GM18507 (cell line): ENCODE results near the gene KRT2.
"Not testable (repeated sequence)": the region's sequence is repeated elsewhere in the genome, so short reads cannot be mapped to it uniquely, and the experiment has no call there.

Experiments used
- DNase-seq: peaks from one replicate; pipeline ENCODE4 v3.0.0; 2011; ENCODE audit warnings: low read depth; ENCODE audit not compliant: insufficient read length; ENCODE audit errors: extremely low spot score
- FAIRE-seq: peaks from 2 replicates; lab custom pipeline; 2011; peaks lifted over from hg19 to GRCh38; lab: Jason Lieb, UNC

Gene KRT2

DNA sequence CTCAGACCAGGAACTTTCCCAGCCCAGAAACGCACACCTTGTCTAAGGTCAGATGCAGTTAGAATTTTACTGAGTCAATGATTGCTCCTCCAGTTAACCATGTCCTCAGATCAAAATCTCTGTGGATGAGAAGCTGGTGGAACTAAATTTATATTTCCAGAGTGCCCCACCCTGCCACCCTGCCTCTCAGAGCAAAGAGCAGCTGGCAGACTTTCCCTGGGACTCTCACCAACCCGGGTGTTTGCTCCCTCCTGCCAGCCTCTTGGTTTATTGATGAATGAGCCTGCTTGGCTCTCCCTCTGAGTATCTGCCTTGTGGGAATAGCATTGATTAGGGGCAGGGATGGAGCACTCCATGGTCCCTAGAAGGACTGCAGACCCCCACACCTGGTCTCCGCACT is 34.1 kb upstream of the KRT2 start:
- FAIRE-seq, result no peak

DNA sequence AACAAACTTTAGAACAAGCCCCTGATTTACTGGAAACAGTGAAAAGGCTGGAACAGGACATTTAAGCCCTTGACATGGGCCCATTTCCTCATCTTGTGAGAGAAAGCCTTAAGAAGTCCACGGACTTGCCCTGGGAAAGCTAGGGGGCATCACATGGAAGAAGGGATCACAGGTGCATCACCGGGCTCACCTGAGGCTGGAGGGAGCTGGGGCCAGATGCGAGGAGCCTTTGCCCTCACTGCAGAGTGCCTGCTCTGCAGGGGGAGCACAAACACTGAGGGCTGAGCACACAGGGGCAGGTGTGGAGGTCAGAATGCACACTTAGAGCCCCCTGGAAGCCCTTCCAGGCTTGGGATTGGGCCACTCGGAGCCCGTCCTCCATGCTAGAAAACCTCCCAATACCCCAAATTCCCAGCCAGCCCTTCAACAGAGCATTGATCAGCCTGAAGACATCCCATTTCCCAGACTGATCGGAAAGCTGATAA is 33.4 kb upstream of the KRT2 start:
- no peak for DNase-seq
- no peak for FAIRE-seq

More for the DNA sequence above, 34.1 kb upstream of the KRT2 start:
- no peak for DNase-seq

DNA sequence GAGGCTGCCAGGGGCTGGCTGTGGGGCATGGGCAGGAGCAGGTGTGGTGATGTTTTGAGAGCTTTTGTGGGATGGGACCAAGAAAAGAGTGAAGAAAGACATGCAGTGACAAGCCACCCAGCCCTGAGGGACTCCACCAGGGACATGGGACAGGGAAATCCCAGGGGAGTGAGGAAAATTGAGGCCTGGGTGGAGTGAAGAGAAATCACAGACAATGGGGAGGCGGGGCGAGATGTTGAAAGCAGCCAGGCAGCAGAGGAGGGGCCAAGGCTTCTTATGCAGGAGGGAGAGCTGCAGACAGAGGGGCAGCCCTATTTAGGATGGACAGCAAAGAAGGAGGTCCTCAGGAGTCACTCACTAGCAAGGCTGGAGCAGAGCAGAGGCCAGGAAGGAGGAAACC is 32.4 kb upstream of the KRT2 start:
- FAIRE-seq, result no peak

DNA sequence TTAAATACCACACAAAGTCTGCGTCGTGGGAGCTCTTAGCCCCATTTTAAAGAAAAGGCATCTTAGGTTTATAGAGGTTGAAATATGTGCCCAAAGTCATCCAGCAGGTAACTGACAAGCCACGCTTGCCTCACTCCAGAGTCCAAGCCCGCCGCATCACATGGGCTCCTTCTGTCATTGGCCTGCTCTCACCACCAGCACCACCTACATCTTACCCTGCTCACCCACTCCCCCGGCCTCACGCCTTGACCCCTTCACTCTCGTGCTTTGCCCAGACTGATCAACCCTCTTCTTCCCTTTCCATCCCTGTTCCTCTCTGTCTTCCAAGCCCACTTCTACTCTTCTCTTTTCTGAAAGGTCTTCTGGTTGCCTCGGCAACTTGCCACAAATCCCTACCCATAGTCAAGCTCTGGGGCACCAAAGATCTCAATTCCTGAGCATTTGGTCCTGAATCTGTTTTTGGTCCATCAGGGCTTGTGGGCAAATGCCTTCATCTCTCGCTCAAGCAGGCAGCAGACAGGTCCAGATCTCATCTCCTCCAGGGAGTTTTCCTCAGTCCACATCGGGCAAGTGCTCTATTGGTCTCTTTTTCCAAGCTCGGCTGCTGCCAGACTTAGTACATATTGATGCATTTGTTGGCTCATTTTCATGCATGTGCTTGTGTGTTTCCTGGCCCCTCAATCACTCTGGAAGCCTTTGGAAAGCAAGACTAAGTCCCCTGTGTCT is 31.7 kb upstream of the KRT2 start:
- DNase-seq (no peak), FAIRE-seq (no peak)

More for the DNA sequence above, 32.4 kb upstream of the KRT2 start:
- DNase-seq, result no peak

DNA sequence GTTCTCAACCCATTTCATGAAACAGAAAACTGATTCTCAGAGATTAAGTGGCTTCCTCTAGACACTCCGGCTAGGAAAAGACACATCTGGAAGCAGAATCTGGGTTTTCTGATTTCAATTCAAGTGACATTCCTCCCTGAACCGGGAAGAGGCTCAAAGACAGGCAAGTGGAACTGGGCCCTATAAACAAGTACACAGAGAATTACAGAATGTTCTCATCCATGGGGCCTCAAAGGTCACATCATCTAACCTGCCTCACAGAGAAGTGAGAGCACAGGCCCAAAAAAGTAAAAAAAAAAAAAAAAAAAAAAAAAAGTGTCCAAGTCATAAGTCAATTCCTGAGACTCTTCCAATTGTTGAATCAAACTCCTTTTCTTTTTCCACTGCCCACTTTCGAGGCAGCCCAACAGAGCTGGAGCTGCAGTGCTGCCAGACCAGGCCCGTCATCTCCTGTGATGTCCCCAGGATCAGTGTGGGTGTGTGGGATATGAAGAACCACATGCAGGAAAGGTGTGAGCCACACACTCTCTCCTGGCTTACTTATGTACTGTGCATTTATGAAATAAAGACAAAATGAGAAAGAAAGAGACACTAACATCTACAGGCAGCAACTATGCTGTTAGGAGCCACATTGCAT is 31.0 kb upstream of the KRT2 start:
- no peak for DNase-seq
- FAIRE-seq, result no peak

DNA sequence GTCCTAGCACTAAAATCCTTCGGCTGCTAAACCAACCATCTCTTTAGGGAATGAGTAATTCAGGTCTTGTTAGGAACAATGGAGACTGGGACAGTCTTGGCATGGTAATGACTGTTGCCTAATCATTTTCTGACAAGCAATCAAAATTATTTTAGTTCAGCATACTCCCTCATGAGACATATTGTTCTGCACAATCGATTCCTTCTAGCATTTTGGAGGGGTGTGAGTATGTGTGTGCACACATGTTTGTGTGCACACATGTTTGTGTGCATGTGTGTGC is 30.3 kb upstream of the KRT2 start:
- DNase-seq (no peak), FAIRE-seq (no peak)

DNA sequence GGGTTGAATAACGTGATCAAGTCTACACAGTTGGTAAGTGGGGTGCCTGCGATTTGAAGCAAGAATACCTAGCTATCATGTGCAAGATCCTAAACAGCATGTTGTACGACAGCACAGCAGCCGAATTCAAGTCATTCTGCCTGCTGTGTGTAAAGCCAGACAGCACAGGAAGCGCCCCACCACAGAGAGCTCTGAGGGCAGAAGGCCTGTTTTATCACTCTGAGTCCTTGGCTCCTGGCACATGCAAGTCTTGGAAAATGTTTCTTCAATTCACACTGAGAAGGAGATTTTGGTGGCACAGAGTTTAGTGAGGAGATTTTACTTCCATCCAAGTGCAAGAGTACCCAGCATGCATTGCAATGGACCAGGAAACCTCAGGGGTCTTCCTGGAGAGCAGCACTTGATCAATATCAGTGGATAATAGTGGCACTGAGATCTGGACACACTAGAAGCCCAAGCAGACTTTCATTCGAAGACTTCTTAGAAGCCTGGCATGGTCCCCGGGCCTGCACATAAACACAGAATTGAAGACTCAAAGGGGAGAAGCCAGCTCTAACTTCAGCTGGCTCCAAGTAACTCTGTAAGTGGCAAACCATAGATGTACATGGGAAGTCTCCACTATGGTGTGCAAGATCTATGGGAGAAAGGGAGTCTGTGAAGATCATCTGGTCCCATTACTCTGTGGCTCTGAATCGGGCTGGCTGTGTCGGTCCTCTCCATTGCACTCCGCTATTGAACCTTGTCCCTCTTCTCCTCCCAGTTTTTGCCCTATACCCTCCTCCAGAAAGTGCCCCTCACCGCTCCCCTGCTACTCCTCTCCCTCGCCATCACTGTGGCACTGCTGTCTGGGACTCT is 29.7 kb upstream of the KRT2 start:
- FAIRE-seq, result no peak
- DNase-seq, result no peak

DNA sequence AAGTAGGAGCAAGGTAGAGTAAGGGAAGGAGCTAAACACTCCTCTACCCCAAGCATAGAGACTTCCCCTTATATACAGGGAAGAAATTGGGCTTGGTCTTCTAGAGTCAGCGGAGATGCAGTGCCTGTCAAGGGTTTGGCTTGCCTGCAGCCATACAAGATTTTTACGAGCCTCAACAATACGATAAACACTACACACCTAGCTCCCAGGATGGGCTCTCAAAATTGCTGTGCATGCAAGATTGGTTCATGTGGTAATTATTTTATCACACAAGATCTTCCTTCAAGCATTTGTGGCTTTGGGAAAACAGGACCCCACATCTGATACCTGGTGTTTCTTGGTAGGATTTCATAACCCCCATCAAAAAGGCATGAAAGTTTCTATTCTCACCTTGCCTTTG is 28.4 kb upstream of the KRT2 start, which contains the start of gene KRT1:
Gene KRT1, minus strand, starts transcription at position 45 of the 400 bp plus-strand sequence. CDS start 59 bp downstream, outside the sequence.
- FAIRE-seq, result no peak
- no peak for DNase-seq

DNA sequence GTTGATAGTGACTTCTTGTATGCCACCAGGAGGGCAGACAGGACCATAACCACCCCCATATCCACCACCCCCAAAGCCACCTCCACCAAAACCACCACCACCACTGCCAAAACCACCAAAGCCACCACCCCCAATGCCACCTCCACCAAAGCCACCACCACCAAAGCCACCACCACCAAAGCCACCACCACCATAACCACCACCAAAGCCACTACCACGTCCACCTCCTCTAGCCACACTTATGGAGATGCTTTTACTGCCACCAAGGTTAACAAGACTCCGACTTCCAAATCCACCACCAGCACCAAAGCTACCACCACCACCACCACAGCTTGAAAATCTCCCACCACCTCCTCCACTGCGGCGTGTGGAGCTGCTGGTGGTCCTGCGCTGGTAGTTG is 27.9 kb upstream of the KRT2 start:
- FAIRE-seq, result no peak
- no peak for DNase-seq

DNA sequence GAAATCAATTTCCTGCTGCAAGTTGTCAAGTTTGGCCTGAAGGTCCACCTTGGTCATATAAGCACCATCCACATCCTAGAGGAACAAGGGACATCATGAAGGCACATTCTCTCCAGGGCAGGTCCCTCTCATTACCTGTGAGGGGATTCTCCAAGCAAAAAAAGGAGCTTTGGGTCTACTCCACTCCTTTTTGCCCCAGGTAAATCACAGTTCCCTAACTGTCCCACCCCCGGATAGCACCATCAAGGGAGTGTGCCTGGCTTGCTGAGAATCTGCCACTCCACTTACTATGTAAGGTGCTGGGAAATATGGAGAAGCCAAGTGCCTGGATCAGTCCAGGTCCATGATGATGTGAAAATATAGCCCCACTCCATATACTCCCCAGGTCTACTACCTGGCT is 25.7 kb upstream of the KRT2 start:
- FAIRE-seq (no peak), DNase-seq (no peak)

DNA sequence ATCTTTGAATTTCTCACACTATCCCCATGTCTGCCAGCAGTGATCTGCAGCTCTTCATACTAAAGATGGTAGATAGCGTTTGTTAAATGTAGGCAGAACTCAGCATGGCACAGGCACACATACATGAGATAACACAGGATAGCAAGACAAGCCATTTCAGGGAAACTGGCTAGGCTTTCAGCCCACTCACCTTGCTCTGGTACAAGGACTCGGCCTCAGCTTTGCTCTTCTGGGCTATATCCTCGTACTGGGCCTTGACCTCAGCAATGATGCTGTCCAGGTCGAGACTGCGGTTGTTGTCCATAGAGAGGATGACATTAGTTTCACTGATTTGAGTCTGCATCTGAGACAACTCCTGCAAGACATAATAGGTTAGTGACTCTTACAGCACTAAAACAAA is 25.1 kb upstream of the KRT2 start:
- FAIRE-seq (no peak), DNase-seq (no peak)

DNA sequence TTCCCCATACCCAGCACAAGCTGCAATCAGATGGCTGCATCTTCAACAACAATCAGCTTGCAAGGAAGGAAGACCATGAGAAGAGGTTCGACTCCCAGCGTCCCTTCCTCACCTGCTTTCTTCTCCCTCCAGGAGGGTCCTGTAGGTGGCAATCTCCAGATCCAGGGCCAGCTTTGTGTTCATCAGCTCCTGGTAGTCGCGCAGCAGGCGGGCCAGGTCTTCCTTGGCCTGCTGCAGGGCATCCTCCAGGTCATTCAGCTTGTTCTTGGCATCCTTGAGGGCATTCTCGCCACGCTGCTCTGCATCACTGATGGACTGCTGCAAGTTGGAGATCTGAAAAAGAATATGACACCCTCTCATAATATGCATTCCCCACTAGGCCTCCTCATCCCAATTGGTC is 24.2 kb upstream of the KRT2 start:
- DNase-seq (no peak), FAIRE-seq (no peak)

DNA sequence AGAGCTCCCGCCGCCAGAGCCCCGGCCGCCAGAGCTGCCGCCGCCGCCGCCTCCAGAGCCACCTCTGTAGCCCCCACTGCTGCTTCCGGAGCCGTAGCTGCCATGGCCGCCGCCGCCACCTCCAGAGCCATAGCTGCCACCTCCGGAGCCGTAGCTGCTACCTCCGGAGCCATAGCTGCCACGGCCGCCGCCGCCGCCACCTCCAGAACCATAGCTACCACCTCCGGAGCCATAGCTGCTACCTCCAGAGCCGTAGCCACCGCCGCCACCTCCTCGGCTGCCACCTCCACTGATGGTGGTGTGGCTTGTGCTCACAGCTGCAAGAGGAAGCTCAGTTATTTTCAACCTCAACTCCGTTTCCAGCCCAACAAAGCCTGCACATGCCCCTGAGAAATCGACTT is 23.3 kb upstream of the KRT2 start:
- DNase-seq (no peak), FAIRE-seq (no peak)

DNA sequence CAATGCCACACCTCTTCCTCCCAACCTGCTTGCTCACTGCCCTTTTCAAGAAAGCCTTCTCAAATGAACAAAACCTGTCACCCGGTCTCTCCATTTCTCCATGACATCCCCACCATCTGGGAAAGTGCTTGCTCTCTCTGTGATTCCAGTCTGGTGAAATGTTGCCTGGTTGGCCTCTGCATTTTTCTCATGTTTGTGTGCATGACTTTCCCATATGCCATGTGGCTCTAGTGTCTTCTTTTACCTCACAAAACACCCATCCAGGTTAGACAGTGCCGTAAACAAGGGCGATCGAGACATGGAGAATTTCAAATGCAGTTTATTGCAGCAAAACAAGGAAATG is 22.4 kb upstream of the KRT2 start:
- DNase-seq (no peak), FAIRE-seq (no peak)

DNA sequence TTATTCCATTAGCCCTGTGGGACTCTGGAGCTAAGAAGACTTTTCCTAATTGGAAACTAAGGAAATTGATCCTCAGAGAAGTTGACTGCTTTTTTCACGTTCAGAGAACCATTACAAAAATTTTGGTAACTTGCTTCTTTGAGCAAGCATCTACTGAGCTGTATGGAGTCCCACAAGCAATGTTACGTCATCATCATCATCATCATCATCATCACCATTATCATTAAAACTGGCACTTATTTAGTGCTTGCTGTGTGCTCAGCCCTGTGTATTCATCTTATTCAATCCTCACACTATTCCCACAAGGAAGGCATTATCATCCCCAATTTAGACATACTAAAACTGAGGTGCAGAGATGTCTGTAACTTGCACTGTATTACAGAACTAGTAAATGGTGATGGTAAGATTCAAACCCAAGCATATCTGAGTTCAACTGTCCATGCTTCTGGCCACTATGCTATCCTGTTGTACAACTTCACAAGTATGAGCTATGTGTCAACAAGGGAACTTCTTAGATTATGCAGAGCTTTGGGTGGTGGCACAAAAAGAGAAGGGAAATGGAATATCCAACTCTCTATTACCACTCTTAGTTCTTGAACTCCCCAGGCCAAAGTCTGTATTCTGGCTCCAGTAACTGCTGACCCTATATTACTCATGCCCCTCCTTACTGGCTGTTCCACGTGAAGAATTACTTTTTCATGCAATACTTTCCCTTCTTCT is 21.9 kb upstream of the KRT2 start:
- no peak for FAIRE-seq
- DNase-seq, result no peak

DNA sequence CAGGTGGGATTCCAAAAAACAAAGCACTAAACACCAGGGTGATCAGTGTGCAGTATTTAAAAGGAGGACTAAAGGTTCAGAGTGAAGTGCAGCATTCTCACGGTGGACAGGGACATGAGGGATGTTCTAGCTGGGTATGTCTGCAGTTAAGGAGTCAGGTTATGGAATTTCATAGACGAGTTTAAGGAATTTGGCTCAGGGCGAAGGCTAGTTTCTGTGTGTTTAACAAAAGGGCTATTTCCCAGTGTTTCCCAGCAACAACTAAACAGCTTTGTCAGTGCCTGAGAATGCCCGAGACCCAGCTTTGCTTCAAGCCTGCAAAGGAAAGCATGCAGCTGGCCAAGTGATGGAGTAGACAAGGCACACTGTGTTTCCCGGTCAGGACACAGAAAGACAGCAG is 21.2 kb upstream of the KRT2 start:
- FAIRE-seq (no peak), DNase-seq (no peak)

DNA sequence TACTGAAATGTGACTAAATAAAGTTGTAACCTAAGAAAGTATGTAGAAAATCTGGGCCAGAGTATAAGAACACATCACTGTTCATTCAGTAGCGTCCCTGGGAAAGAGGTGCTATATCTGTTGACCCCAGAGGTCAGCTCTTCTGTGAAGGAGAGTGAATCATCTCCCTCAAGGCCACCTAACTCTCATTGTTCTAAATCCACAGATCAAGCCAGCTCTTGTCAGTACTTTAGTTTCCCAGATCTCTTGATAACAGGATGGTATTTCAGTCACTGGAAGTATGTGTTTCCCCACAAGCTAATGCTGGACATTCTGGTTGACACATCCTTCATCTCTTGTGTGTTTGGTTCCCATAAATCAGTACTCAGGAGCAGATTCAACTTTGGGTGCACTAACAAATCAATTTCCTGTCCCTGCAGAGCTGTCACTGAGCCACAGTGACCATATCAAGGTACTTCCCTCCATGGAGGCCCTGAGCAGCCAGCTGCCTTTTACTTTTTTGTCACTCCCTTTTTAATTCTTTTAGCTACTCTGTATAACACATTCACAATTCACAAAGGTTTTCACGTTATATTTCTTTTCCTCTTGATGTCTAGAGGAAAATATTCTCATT is 20.4 kb upstream of the KRT2 start:
- FAIRE-seq, result no peak
- no peak for DNase-seq

DNA sequence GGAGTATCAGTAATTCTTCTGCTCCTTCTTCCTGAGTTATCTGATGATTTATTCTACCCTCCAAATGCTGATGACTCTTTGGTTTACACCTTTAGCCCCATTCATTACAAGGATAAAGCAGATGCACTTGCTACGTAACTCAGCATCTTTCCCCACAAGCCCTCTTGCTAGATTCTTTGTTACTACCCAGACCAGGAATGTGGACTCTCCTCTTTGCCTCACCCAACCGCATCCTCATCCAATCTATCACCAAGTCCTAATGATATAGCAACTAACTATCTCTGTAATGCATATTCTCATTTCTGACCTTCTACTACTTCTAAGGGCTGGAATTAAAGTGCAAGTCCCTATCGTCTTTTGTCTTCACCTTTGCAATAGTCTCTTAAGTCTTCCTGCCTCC is 18.9 kb upstream of the KRT2 start:
- no peak for FAIRE-seq
- DNase-seq, result no peak

DNA sequence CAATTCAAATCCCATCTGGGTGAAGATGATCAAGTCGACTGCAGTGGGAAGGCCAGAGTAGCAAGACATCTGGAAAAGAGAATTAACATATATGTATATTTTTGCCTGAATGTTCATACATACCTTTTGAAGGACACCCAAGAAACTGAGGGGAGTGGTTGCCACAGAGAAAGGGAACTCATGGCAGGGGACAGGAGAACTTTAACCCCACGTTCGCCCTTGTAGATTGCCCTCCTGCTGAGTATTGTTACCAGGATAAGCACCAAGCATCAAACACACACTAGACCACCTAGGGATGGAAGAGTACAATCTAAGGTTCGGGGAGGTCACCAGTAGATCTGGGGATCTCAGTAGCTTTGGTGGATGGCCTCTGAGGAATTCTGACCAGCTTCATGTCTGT is 18.5 kb upstream of the KRT2 start:
- FAIRE-seq (no peak), DNase-seq (no peak)

DNA sequence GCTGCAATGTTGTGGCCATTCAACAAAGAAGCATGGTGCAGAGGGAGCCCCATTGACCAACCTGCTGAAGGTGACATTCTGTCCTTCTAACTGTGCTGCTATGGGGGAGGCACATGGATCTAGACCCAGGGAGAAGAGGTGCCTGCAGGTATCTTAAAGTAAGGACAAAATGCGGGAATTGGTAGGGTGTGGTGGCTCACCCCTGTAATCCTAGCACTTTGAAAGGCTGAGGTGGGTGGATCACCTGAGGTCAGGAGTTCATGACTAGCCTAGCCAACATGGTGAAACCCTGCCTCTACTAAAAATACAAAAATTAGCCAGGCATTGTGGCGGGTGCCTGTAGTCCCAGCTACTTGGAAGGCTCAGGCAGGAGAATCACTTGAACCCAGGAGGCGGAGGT is 17.9 kb upstream of the KRT2 start:
- not testable (repeated sequence) for DNase-seq

More for the DNA sequence above, 17.9 kb upstream of the KRT2 start:
- not testable (repeated sequence) for FAIRE-seq
